Fibroblast of the conjunctiva (primary cell): ENCODE data around the gene SLC25A11.

Source experiments
- DNase-seq: peaks from one replicate; pipeline ENCODE4 v3.0.0-alpha.2; 2010; ENCODE audit warnings: low read depth

The SLC25A11 gene

DNA sequence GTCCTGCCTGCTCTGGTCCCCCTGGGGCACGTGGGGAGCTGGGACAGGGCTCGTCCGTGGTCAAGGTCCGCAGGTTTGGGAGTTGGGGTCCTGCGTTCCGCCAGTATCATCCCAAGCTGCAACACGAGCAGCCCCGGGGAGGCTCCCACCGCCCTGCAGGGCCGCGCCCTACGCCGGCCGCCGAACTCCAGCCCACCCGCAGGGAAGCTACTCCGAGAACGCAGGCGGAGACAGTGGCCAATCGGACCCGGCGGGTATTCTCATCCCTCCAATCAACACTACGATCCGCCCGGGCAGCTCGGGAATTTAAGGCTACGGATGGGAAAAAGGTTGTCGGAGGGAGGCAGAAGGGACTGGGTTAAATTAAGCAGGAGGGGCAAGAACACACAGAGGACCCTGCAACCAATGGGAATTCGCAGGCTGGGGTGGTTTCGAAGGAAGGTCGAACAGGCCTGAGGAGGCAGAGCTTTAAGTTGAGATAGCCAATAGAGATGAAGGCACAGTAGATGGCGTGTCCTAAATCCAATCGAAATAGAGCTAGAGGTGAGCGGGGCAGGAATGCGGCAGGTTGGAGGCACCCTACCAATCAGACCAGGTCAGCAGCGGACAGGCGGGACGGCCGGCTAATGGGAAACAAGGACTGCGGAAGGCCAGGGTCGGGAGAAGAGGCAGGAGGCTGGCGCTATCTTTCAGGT lies 27.1 kb upstream of the SLC25A11 start:
- DNase-seq: peak; percentile 99

DNA sequence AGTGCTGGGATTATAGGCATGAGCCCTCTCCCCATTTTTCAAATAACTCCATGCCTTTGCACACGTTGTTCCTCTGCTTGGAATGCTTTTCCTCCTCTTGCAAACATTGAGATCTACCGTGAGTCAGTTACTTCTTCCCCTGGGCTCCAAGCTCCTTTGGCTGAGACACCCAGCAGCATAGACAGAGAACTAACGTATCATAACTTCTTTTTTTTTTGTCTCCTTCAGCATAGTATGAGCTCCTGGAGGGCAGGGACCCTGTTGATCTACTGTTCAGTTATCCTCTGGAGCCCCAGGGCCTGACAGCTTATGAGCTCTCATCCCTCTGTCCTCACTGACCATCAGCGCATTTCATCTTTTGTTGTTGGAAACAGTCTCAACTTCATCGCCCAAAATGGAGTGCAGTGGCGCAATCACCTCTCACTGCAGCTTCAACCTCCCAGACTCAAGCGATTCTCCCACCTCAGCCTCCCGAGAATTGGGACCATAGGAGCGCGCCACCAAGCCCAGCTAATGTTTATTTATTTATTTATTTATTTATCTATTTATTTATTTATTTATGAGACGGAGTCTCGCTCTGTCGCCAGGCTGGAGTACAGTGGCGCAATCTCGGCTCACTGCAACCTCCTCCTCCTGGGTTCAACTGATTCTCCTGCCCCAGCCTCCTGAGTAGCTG lies 25.6 kb upstream of the SLC25A11 start:
- DNase-seq: no peak

DNA sequence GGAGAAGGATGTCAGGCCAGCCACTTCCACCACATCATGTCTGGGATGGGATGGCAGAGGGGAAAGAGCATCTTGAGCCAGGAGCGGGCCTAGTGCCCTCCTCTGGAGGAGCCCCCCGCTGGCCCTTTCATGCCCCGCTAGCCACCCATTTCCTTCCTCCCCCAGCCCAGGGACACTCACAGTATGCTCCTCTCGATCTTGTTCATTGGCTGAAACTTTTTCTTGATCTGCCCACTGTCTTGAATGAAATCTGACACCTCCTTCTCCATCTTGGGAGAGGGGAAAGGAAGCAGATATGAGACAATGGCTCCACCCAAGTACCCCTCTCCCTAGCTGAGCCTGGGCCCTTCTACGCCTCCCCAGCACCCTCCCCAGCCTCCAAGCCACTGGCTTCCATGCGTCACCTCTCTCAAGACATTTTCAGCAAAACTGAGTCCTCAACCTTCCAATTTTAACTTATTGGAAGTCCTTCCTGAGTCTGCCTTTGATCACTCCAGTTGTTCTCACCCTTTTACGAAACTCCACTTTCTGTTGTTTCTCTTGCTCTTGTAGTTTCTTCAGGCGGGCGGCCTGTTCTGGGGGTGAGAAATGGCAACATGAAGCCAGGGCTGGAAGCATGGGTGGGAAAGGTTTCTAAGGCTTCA lies 20.6 kb upstream of the SLC25A11 start:
- no peak for DNase-seq

DNA sequence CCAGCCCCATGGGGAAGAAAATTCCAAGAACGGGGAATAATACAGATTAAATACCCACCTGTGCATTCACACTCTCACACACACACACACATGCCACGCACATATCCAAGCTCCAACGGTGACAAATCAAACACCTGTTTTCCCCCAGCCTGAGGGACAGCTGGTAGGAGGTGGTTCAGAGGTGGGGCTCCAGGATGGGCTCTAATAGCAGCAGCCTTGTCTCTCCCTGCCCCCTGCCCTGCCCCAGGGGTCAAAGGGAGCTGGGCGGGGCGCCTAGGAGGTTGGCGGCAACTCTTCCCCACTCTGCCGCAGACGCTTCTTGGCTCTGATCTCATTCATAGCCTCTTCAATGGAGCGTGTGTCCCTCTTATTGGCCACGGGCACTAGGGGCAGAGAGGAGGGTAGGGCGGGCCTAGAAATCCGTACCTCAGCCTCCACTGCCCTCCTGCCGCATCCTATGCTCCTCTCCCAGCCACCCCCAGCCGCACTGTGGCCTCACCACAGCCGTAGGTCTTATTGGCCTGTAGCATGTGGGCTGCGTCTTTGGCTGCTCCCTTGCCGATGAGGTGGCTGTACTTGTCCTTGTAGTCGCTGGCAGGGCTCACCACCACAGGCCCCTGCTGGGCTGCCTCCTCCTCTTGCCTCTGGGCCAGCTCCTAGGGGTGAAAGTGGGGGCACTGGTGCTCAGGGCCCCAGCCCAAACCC lies 19.6 kb upstream of the SLC25A11 start:
- no peak for DNase-seq

DNA sequence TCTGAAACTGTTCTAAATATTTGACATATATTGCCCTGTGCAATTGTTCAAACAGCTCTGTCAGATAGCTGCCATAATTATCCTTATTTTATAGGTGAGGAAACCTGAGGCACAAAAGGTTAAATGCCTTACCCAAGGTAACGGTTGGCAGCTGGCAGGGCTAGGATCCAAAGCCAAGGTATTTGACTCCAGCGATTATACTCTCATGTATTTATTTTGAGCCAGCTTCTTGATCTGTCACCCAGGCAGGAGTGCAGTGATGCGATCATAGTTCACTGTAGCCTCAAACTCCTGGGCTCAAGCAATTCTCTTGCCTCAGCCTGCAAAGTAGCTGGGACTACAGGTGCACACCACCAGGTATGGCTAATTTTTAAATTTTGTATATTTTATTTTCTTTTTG lies 18.3 kb upstream of the SLC25A11 start:
- DNase-seq: no peak

DNA sequence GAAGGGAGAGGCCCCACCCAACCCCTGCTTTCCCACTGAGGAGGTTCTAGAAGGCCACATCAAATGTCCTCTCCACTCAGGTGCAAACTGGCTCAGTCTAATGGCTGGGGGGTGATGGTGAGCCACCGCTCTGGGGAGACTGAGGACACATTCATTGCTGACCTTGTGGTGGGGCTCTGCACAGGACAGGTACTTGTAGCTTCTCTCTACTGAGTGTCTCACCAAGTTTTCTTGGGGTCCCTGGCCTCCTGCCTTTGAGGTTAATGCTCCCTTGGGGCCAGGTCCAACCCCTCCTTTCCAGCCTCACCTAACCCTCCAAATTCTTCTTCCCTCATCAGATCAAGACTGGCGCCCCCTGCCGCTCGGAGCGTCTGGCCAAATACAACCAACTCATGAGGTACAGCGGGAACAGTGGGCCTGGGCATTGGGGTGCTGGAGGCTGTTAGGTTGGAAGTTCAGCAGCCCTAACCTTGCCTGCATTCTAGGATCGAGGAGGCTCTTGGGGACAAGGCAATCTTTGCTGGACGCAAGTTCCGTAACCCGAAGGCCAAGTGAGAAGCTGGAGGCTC lies 16.7 kb upstream of the SLC25A11 start:
- no peak for DNase-seq

DNA sequence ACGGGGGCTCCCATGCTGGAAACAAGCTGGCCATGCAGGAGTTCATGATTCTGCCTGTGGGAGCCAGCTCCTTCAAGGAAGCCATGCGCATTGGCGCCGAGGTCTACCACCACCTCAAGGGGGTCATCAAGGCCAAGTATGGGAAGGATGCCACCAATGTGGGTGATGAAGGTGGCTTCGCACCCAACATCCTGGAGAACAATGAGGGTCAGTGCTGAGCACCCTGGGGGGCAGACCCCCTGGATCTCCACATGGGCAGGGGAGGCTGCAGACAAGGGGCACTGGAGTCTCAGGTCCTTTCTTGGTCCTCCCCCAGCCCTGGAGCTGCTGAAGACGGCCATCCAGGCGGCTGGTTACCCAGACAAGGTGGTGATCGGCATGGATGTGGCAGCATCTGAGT lies 15.2 kb upstream of the SLC25A11 start:
- DNase-seq: no peak

DNA sequence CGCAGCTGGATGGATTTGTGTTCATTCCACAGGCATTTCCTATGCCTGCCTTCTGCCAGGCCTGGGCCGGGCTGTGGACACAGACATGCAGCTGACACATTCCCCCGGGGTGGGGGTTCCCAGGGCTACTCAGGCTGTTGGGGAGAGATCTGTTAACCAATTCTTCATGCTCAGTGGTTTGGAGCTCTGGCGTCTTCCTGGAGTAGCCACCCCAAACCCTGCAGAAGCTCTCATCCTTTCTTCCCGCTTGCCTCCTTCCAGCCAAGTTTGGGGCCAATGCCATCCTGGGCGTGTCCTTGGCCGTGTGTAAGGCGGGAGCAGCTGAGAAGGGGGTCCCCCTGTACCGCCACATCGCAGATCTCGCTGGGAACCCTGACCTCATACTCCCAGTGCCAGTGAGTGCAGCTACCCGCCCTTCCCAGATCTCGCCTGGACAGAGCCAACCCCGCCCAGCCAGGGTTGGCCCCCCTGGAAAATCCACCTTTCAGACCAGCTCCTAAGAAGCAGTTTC lies 13.7 kb upstream of the SLC25A11 start:
- no peak for DNase-seq

DNA sequence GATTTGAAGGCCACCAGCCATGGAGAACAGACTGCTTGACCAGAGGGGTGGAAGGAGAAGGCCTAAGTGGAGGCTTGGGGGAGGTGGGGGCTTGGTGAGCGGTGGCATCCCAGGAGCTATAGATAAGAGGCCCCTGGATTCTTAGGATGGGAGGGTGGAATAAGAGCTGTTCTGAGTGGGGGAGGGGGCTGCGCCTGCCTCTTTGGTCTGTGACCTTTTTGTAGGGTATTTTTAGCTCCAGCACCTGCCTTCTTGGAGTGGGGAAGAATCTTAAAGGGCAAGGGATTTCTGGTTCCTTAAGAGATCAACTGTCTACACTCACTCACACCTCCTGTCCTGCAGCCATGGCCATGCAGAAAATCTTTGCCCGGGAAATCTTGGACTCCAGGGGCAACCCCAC lies 11.6 kb upstream of the SLC25A11 start:
- no peak for DNase-seq

DNA sequence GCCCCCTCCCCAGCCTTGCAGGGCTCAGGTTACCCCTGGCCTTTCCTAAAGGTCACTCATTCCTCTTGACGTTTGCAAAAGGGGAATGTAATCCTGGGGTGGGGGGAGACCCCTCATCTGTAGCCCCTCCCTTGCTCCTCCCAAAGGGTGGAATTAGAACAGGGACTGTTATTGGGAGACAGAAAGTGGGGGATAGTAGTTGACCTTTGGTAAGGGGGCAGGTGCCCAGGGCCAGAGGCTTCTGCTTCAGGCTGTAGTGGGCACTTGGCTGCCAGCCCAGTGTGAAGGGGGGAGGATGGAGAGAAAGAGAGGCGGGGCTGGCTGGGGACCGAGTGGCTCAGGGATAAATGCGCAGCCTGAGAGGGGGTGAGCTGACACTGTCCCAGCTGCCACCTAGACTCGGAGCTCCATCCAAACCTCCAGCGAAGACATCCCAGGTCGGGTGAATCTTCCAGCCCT lies 10.9 kb upstream of the SLC25A11 start, which contains the start of gene ENO3:
TSS of gene ENO3 (plus strand) at position 374 of the 459 bp plus-strand sequence. CDS start 711 bp downstream, outside the sequence.
- no peak for DNase-seq

DNA sequence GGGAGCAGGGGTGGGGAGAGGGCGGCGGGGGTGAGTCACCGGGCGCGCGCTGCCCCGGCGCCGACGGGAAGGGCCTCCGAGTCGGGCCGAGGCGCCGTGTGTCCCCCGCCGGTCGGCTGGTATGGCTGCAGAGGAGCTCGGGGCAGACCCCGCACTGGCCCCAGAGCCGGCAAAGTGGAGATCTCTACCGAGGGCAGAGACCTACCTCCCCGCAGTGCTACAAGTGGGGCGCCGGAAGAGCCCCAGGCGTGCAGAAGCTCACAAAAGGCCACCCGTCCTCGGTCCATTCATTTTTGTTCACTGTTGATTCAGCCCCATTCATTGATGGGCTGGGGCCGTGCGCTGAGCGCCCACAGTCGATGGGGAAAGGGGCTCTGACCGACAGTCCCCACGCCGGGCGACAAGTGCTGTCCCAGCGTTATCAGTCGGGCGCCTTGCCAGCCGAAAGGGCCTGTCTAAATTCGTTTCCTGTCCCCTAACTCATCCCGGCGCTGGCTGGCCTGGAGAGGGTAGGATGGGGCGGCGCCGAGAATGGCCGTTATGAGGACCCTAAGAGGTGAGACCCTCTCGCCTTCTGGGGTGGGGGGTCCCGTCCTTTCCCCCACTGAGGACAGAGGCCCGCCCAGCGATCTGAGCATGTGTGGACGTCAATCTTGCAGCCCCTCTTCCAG lies 10.4 kb upstream of the SLC25A11 start:
- DNase-seq: no peak

DNA sequence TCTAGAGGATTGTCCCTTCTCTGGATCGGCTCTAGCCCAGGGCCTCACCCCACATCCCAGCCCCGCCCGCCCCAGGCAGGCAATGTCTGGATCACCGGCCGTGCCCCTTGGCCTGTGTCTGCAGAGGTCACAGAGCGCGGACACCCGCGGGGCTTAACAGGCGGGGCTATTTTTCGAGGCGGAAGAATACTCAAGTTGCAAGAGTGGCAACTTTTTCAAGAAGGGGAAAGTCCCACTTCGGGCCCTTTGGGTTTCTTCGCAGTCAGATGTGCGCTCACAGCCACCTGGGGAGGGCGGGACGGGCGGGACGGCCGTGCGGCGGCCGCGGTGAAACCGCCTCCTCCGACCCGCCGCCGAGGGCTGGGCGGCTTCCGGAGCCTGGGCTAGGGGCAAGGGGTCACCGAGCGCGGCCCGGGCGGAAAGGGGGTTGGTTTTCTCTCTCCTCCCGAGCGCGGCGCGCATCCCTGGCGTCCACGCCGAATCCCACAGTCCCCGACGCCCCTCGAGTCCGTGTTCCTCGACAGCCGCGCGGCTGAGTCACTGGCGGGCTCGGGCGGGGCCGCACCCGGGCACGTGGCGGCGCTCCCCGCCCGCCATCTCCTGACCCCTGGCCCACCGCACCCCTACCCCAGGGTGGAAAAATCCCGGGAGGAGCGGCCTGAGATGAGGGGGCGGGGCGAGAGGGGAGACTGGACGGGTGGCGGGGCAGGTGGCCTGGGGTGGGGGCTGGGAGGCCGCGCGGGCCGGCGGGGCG lies 9.7 kb upstream of the SLC25A11 start:
- peak; percentile 39 for DNase-seq

DNA sequence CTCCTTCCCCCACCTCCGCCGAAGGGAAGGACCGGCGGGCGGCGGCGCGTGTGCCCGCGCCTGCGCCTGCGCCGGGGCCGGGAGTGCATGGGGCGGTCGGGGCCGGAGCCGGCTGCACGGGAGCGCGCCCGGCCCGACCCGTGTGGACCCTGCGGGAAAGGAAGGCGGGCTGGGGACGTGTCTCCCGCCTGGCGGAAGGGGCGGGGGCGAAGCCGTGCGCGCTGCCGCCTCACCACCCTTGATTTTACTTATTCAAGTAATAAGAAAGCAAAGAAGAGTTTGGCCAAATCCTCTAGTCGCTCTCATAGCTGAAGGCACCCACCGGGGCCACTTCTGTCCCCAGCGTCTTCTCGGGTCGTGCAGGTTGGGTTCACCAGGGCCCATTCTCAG lies 9.1 kb upstream of the SLC25A11 start:
- DNase-seq: peak; percentile 84

DNA sequence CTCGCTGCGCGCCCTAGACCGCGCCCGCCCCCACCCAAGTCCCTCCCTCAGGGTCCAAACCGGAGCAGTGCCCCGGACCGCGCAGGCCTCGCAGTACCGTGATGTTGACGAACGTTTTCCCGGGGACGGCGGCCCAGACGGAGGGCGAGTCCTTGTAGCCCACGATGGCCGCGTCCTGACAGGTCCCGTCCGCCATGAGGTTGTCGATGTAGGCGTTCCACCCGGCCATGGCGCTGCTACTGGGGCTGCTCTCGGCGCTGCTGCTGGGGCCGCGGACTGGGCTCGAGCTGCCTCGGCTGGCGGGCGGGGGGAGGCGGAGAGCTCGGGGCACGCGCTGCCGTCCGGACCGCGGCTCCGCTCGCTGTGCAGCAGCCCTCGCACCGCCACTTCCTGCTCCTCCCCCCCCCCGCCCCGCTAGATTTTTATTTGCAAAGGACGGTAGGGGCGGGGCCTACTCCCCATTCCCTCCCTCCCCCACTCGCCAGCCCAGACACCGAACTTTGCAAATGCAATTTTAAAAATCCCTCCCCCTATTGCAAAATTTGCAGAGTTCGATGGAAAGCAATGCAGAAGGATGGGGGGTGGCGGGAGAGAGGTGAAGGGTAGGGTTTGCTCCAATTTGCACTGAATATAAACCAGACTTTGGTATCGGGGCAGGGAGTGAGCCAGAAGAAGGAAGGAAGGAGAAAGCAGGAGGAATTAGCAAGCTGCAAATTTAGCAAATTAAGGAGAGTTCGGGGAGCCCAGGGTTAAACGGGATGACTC lies 8.5 kb upstream of the SLC25A11 start, which contains the start of gene PFN1:
TSS of gene PFN1 (minus strand) at position 365 of the 765 bp plus-strand sequence. CDS start at position 229, 136 bp downstream.
- DNase-seq: peak; percentile 86

DNA sequence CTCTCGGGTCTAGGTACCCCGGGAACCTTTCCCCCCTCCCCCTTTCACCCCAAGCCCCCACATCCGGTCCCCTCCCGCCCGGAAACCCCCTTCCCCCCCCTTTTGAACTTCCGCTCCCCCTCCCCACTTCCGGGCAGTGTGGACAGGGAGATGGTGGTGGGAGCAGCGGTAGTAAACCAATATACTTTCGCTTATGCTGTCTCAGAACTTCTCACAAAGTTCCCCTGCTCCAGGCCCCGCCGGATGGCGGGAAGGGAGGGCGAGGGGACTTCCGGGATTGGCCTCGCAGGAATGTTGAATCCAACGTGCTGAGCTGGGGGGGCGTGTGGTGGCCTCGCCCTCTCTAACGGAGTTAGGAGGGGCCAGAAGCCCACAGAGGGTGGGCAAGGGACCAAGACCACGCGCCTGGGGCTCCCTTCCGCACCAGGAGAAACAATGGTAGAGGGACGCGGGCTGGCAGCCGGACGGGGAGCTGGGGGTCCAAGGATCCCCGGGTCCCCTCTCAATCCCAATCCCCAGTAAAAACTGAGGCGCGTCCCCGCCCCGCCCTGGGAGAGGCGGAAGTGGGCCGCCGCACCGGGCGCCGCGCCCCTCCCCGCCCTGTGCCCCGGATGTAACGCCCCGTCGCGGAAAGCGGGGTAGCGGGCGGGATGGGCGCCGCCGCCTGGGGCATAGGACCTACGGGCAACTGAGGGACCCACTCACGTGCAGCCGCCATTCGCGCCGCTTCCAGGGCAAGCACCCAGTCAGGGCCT lies 7.7 kb upstream of the SLC25A11 start:
- no peak for DNase-seq

DNA sequence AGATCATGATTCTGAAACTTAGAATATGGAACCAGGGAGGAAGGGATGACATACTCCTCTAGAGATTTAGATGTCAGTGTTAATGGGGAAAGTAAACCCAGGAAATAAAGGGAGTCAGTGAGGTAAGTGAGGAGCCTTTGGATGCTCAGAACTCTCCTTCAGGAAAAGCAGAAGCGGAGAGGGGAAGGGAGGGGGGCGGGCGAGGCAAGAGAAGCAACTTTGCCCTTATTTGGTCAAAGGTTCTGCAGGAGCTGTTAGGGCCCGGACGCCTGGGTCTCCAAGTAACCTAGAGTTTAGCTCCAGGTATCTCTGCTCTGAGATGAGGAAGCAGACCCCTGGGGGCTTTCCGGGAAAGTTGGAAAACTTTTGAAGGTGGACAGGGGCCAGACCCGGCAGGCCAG lies 7.2 kb upstream of the SLC25A11 start:
- no peak for DNase-seq

DNA sequence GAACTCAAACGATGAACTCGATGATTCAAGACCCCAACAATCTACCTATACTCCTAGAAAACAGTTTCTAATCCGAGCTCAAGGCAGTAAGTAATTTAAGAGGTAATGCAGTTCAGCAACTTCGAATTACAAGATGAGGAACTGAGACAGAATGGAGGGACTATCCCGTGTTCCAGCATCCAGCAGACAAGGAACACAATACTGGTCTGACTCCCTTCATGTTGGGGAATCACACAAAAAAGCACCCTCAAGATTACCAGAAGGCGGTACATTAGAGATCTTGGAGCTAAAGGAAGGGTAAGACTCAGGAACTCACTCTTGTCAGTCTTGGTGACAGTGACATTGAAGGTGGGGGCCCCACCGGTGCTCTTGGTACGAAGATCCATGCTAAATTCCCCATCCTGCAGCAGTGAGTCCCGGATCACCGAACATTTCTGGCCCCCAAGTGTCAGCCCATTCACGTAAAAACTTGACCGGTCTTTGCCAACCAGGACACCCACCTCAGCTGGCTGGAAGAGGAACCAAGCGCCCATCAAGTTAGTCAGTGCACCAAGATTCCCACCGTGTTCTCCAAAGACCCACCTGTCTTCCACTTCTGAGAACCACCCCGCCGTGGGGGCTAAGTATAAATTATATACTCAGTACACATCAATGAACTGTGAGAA lies 6.6 kb upstream of the SLC25A11 start:
- DNase-seq: no peak

DNA sequence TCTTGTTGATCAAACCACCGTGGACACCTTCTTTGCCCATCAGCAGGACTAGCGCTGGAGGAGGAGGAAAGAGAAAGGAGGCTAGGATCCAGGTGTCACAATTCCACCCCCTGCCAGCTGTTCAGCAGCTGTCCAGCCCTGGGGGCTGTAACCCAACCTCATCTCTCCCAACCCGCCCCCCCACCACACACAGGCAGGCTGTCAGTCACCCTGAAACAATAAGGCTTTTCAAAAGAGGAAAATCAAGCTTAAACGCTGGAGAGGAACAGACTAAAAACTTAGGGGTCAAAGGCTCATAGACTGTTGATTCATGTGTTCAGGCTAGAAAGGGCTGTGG lies 6.1 kb upstream of the SLC25A11 start:
- no peak for DNase-seq
